ENCODE data around the gene CHRNB2.

GRCh38 chr1:154595621-154596020, 28.0 kb downstream of the CHRNB2 start:
- TF ChIP-seq CTCF (IDR thresholded peaks at IDR 0.05; ENCODE audit: insufficient read depth, low read length, poor library complexity, severe bottlenecking) (no peak), EZH2phosphoT487 (conservative IDR thresholded peaks at IDR 0.05; ENCODE audit: low read length) (no peak)
